Measurements from ENCODE around the gene GAPDHS. TPM values are rescaled to one million over a fixed set of nuclear protein-coding genes. Genes with fewer than 3 reads are reported as not detected.
A peak's percentile ranks its signal among the peaks of the same experiment; 100 is the strongest.

GAPDHS gene
- total RNA-seq, 1 donor from 2014 or later: not detected

GRCh38 chr19:35556846-35557538 is 23.7 kb downstream of the GAPDHS start:
- no peak for DNase-seq (ENCODE audit: low read depth)

DNA sequence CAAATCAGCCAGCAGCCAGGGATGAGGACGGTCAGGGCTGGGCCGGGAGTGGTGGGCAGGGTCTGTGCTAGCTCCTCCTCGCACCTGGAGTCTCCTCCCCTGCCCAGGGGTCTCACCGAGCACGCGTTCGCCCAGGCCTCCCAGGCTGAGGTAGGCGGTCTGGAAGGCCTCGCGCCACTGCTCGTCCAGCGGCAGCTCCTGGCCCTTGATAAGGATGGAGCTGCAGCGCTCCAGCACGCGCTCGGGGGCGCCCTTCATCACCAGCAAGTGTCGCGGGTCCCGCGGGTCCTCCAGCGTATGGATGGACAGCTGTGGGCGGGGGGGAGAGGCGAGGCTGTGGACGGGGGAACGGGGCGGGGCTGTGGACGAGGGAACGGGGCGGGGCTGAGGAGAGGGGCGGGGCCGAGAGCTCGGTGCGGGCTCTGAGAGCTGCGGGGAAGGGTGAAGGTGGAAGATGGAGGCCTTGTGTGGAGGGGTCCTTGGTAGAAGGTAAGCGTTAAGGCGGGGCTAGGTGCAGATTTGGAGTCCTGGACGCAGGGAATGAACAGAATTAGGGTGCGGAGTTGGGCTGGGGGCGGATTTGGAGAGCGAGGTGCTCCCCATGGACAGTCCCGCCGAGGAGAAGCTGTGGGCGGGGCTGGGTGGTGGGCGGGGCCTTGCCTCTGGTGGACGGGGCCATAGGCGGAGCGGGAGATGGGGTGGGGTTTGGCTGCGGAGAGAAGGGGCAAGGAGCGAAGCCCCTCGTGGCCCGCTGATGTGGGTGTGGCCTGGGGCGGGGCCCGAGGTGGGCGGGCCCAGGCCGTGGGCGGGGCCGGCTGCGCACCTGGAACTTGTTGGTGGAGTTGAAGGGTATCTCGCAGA is 24.5 kb downstream of the GAPDHS start:
- no peak for DNase-seq (ENCODE audit: low read depth)

GRCh38 chr19:35558400-35559280 is 25.4 kb downstream of the GAPDHS start:
- DNase-seq (ENCODE audit: low read depth): no peak

DNA sequence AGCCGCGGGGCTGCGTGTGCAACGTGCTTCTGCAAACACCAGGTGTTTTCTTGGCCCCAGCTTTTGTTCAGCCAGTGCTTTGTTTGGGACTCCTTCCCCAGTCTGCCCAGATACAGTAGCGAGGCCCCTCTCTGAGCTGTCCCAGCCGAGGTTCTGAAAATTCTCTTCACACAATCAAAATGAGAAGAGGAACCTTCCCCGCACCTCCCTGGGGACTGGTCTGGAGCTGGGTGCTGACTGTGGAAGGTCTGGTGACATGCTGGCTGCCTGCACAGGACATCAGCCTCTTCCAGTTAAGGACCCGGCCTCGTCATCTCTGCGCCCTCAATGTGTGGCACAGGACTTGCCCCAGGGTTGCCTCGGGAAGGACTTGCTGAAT is 26.0 kb downstream of the GAPDHS start:
- DNase-seq (ENCODE audit: low read depth): no peak

DNA sequence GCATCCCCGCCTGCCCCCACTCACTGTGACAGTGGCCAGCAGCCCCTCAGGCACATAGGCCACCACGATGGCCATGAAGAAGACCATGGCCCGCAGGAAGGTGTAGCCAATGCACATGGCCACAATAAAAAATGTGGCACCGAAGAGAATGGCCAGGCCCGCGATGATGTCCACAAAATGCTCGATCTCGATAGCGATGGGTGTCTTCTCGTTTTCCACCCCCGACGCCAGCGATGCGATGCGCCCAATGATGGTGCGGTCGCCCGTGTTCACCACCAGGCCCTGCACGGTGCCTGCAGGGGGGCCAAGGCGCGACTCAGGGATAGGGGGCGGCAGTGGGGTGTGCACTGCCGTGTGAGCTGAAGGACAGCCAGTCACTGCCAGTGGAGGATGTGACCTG is 26.5 kb downstream of the GAPDHS start:
- DNase-seq (ENCODE audit: low read depth): no peak

DNA sequence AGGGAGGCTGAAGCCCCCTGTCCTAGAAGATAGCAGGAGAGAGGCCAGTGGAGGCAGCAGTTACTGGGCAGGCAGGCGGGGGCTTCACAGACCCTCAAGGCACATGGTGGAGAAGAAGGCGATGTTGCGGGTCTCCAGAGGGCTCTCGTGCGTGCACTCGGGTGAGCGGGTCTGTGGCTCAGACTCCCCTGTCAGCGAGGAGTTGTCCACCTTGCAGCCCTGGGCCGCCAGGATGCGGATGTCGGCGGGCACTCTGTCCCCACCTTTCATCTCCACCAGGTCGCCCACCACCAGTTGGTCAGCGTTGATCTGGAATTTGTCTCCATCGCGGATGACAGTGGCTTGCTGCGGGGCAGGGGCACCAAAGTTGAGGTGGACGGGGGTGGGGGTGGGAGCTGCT is 27.0 kb downstream of the GAPDHS start:
- no peak for DNase-seq (ENCODE audit: low read depth)

GRCh38 chr19:35560677-35561076 is 27.4 kb downstream of the GAPDHS start:
- DNase-seq (ENCODE audit: low read depth): no peak

- no peak for DNase-seq (ENCODE audit: low read depth)
Measured at GRCh38 chr19:35561436-35561835, 28.2 kb downstream of the GAPDHS start.

DNA sequence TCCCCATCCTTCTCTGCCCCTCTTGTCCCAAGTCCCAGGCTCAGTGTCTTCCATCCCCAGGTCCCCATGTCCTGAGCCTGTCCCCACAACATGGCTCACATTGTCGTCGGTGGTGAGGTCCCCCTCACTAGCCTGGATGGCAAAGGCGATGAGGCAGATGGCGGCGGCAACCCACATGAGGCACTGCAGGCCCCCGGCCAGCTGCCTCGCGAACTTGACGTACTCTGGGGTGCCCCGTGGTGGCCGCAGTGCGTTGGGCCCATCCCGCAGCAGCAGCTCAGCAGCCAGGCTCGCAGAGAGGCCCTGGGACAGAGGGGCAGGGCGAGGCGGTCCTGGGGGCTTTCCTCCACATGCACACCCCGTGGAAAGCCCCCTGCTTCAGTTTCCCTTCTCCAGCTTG is 29.1 kb downstream of the GAPDHS start:
- no peak for DNase-seq (ENCODE audit: low read depth)

DNA sequence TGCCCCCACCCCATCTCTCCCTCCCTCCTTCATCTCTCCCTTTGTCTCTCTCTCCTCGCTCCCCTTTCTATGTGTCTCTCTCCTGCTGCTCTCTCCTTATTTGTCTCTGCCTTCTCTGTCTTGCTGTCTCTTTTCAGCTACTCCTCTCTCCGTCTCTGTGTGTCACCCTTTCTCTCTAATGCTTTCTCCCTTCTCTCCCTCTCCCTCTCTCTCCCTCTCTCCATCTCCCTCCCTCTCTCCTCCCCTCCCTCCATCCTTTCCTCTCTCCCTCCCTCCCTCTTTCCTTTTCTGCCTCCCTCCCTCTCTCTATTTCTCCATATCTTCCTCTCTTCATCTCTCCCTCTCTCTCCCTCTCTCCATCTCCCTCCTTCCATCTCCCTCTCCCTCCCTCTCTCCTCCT is 29.5 kb downstream of the GAPDHS start:
- no peak for DNase-seq (ENCODE audit: low read depth)

- DNase-seq (ENCODE audit: low read depth): no peak
Measured at GRCh38 chr19:35563207-35563829, 30.1 kb downstream of the GAPDHS start, which contains the start of gene ATP4A. ATP4A (minus strand) TSS chr19:35563658; CDS start chr19:35563629, 29 bp downstream.

GRCh38 chr19:35565016-35565856 is 32.0 kb downstream of the GAPDHS start:
- DNase-seq (ENCODE audit: low read depth): no peak

GRCh38 chr19:35566738-35567137 is 33.5 kb downstream of the GAPDHS start:
- no peak for DNase-seq (ENCODE audit: low read depth)

GRCh38 chr19:35569281-35569781 is 36.1 kb downstream of the GAPDHS start:
- no peak for DNase-seq (ENCODE audit: low read depth)

DNA sequence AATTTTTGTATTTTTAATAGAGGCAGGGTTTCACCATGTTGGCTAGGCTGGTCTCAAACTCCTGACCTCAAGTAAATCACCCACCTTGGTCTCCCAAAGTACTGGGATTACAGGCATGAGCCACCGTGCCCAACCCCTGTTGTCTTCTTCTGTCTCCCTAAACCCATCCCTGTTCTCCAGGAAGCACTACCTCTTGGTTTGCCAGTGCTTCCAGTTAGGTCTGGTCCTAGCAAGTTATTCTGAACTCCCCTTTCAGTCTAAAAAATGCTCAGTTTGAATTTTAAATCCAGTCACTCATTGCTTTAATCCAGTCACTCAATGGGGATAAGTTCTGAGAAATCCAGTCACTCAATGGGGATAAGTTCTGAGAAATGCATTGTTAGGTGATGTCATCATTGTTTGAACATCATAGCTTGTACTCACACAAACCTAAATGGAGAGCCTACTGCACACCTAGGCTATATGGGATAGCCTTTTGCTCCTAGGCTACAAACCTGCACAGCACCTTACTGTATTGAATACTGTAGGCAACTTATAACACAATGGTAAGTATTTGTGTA is 38.2 kb downstream of the GAPDHS start:
- no peak for DNase-seq (ENCODE audit: low read depth)

GRCh38 chr19:35577918-35578317 is 44.7 kb downstream of the GAPDHS start:
- no peak for DNase-seq (ENCODE audit: low read depth)

DNA sequence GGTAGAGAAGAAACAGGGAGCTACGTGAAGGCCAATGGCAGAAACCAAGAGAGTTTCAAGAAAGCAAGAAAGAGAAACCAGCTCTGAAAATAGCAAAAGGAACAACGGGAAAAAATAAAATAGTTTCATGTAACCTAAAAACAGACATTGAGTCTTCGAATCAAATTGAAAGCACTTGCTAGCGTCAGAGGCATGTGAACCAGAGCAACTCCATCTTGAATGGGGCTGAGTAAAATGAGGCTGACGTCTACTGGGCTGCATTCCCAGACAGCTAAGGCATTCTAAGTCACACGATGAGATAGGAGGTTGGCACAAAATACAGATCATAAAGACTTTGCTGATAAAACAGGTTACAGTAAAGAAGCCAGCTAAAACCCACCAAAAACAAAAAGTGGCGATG is 45.5 kb downstream of the GAPDHS start:
- no peak for DNase-seq (ENCODE audit: low read depth)

GRCh38 chr19:35582760-35583159 is 49.5 kb downstream of the GAPDHS start:
- DNase-seq (ENCODE audit: low read depth): no peak

GRCh38 chr19:35585848-35586247 is 52.6 kb downstream of the GAPDHS start, which contains the start of gene PMIS2:
PMIS2 (plus strand) TSS chr19:35586173; CDS start chr19:35586260, 87 bp downstream.
- DNase-seq (ENCODE audit: low read depth): no peak

DNA sequence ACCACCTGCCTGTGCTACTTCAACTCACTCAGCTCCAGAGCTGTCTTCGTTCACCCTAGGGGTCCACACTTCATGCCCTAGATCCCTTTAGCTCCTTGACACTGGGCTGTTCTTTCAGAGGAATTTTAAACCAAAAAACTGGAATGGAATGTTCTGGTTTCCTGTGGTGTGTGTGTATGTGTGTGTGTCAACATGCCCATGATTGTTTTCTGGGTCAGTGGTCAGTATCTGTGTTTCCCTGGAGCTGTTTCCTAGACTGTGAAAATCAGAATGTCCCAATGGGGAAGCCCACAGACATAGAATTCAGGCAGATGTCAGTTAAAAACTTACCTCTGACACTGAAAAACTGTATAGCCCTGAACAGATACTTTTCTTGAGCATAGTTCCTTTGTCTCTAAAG is 54.1 kb downstream of the GAPDHS start:
- DNase-seq (ENCODE audit: low read depth): peak; percentile 38
